ENCODE results near the gene PKP4.

Gene PKP4

DNA sequence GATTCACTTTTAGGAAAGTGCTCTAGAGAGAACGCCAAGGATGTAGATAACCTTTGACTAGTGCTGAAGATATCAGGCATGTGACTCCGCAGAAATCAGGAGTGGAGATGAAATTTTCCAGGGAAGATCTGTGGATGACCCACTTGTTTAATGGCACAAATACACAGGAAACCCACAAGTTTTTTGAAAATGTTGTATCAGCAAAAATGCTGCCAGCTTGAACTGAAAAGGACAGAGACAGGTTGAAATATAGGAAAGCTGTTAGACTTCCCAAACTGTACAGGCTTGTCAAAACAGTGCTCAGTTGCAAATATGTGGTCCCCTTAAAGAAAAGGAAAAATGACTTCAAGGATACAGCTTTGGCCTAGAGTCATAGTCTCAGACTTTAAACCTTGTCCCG, 96.5 kb downstream of the PKP4 start:
- H3K9me3 ChIP-seq (ENCODE audit: control insufficient read depth, insufficient read depth, low read depth, low read length) = peaks cover 3% of the 10 kb centered on the region; the same call in 1 of the 2 replicates
- H3K27ac ChIP-seq (ENCODE audit: low read depth, low read length) = no peak overlapping the region
- H3K27me3 ChIP-seq (ENCODE audit: control insufficient read depth, insufficient read depth, low read length) = no peaks in the 10 kb centered on the region

DNA sequence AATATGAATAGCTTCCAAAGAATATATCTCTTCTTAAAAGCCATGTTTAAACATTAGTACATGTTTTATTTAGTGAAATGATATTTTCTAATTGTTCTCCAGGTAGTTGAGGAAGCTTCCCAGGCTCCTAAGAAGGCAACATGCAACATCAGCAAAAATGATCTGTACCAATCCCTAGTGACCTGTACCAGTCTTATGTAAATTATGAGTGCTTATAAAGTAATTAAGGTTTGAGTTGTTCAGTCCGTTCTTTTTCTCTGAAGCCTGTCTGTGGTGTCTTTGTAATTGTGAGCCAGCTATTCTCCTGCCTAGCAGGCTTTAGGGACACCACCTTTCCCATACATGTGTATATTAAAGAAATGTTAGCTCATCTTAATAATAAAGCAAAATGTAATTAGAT, 98.2 kb downstream of the PKP4 start:
- H3K27ac ChIP-seq (ENCODE audit: low read depth, low read length) = no peak overlapping the region
- no peak overlapping the region for H3K4me3 ChIP-seq (ENCODE audit: low read depth, low read length)
- H3K9ac ChIP-seq (ENCODE audit: low read length) = no peak overlapping the region
- no peaks in the 10 kb centered on the region for H3K4me1 ChIP-seq (ENCODE audit: control insufficient read depth, insufficient read depth, low read length)
- H3K27me3 ChIP-seq (ENCODE audit: control insufficient read depth, insufficient read depth, low read length) = no peaks in the 10 kb centered on the region
- H3K9me3 ChIP-seq (ENCODE audit: control insufficient read depth, insufficient read depth, low read depth, low read length) = peaks cover 3% of the 10 kb centered on the region; the same call in 1 of the 2 replicates
- H3K36me3 ChIP-seq (ENCODE audit: control insufficient read depth, insufficient read depth, low read length) = peaks cover 8% of the 10 kb centered on the region

More for the DNA sequence above, 96.5 kb downstream of the PKP4 start:
- no peak overlapping the region for H3K9ac ChIP-seq (ENCODE audit: low read length)
- no peak overlapping the region for H3K4me3 ChIP-seq (ENCODE audit: low read depth, low read length)
- peaks cover 15% of the 10 kb centered on the region for H3K36me3 ChIP-seq (ENCODE audit: control insufficient read depth, insufficient read depth, low read length)
- no peaks in the 10 kb centered on the region for H3K4me1 ChIP-seq (ENCODE audit: control insufficient read depth, insufficient read depth, low read length)

- H3K4me1 ChIP-seq (ENCODE audit: control insufficient read depth, insufficient read depth, low read length) = no peaks in the 10 kb centered on the region
- peaks cover 3% of the 10 kb centered on the region; the same call in 1 of the 2 replicates for H3K9me3 ChIP-seq (ENCODE audit: control insufficient read depth, insufficient read depth, low read depth, low read length)
- H3K36me3 ChIP-seq (ENCODE audit: control insufficient read depth, insufficient read depth, low read length) = peaks cover 8% of the 10 kb centered on the region
- H3K4me3 ChIP-seq (ENCODE audit: low read depth, low read length) = no peak overlapping the region
- no peak overlapping the region for H3K27ac ChIP-seq (ENCODE audit: low read depth, low read length)
- no peak overlapping the region for H3K9ac ChIP-seq (ENCODE audit: low read length)
- H3K27me3 ChIP-seq (ENCODE audit: control insufficient read depth, insufficient read depth, low read length) = no peaks in the 10 kb centered on the region
These were observed 99.4 kb downstream of the PKP4 start for GRCh38 chr2:158556124-158556523.

DNA sequence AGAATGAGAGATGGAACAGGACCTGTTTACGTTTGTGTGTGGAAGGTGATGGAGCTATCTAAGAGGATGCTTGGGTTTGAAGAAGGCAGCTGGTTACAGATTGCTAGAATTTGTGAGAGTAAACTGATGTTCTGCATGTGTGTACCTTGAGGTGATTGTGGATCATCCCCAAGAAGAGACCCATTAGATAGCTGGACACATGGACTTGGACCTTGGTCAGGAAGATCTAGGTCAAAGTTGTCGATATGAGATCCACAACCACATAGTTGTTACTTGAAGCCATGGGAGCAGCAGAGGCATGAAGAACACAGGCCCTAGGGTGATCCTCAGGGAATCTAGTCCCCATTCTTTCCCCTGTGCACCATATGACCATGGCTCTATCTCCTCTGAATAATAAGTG, 101.0 kb downstream of the PKP4 start:
- no peak overlapping the region for H3K9ac ChIP-seq (ENCODE audit: low read length)
- H3K9me3 ChIP-seq (ENCODE audit: control insufficient read depth, insufficient read depth, low read depth, low read length) = no peaks in the 10 kb centered on the region
- H3K4me1 ChIP-seq (ENCODE audit: control insufficient read depth, insufficient read depth, low read length) = no peaks in the 10 kb centered on the region
- H3K27ac ChIP-seq (ENCODE audit: low read depth, low read length) = no peak overlapping the region
- peaks cover 2% of the 10 kb centered on the region; the same call in 1 of the 2 replicates for H3K36me3 ChIP-seq (ENCODE audit: control insufficient read depth, insufficient read depth, low read length)
- H3K27me3 ChIP-seq (ENCODE audit: control insufficient read depth, insufficient read depth, low read length) = no peaks in the 10 kb centered on the region
- no peak overlapping the region for H3K4me3 ChIP-seq (ENCODE audit: low read depth, low read length)

DNA sequence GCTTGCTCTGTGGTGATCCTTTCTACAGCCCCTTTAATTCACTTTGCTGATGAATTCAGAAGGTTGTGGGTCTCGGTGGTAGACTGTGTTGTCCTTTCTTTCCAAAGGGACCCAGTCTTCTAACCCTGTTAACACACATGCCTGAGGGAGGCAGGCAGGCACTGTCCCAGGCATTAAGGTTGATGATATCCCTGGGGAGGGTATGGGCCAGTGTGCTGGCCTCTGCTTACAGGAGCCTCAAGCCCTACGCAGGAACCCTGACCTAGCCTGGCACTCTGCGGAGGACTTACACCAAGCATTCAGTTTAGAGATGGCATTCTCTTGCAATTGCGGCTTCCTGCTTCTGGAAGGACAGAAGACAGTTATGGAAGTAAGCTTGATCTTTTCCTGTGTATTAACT, 102.5 kb downstream of the PKP4 start:
- no peaks in the 10 kb centered on the region for H3K4me1 ChIP-seq (ENCODE audit: control insufficient read depth, insufficient read depth, low read length)
- no peak overlapping the region for H3K4me3 ChIP-seq (ENCODE audit: low read depth, low read length)
- H3K9ac ChIP-seq (ENCODE audit: low read length) = no peak overlapping the region
- H3K36me3 ChIP-seq (ENCODE audit: control insufficient read depth, insufficient read depth, low read length) = no peaks in the 10 kb centered on the region
- H3K9me3 ChIP-seq (ENCODE audit: control insufficient read depth, insufficient read depth, low read depth, low read length) = no peaks in the 10 kb centered on the region
- H3K27me3 ChIP-seq (ENCODE audit: control insufficient read depth, insufficient read depth, low read length) = no peaks in the 10 kb centered on the region
- H3K27ac ChIP-seq (ENCODE audit: low read depth, low read length) = no peak overlapping the region

DNA sequence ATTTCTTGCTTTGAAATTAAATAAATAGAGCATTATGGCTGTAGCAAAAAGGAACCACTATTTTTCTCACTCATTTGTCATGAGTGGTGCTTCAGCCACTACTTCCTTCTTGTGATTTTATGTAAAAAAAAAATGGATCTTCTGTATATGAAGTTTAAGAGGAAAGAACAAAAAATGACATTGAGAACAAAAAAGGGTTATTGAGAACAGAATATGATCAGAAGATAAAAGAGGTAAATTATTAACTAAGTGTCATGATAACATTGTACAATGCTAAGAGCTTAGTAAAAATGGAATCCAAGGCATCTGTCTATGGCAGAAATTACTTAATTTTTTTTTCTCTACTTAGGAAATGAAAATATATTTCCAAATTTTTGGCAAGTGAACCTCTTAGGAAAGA, 103.5 kb downstream of the PKP4 start:
- Histone ChIP-seq H3K27me3 (ENCODE audit: control insufficient read depth, insufficient read depth, low read length) (no peaks in the 10 kb centered on the region), H3K27ac (ENCODE audit: low read depth, low read length) (no peak overlapping the region), H3K9ac (ENCODE audit: low read length) (no peak overlapping the region), H3K36me3 (ENCODE audit: control insufficient read depth, insufficient read depth, low read length) (no peaks in the 10 kb centered on the region), H3K9me3 (ENCODE audit: control insufficient read depth, insufficient read depth, low read depth, low read length) (no peaks in the 10 kb centered on the region), H3K4me1 (ENCODE audit: control insufficient read depth, insufficient read depth, low read length) (no peaks in the 10 kb centered on the region), H3K4me3 (ENCODE audit: low read depth, low read length) (no peak overlapping the region)

DNA sequence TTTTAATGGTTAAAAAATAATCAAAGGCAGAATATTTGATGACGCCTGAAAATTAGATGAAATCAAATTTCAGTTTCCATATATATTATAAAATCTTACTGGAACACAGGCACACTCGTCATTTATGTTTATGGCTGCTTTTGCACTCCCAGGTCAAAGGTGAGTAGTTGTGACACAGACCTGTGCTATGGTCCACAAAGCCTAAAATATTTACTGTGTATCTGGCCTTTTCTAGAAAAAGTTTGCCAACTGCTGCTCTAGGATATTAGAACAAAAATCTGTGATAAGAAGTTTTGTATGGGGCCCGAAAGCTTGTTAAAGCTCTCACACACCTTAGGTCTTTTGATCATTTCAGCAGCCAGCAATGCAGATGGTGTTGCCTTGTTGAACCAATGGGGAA, 104.3 kb downstream of the PKP4 start:
- Histone ChIP-seq H3K36me3 (ENCODE audit: control insufficient read depth, insufficient read depth, low read length) (no peaks in the 10 kb centered on the region), H3K27me3 (ENCODE audit: control insufficient read depth, insufficient read depth, low read length) (no peaks in the 10 kb centered on the region), H3K9me3 (ENCODE audit: control insufficient read depth, insufficient read depth, low read depth, low read length) (no peaks in the 10 kb centered on the region), H3K27ac (ENCODE audit: low read depth, low read length) (no peak overlapping the region), H3K4me1 (ENCODE audit: control insufficient read depth, insufficient read depth, low read length) (no peaks in the 10 kb centered on the region), H3K9ac (ENCODE audit: low read length) (no peak overlapping the region), H3K4me3 (ENCODE audit: low read depth, low read length) (no peak overlapping the region)

GRCh38 chr2:158567208-158567607, 110.5 kb downstream of the PKP4 start:
- no peaks in the 10 kb centered on the region for H3K27me3 ChIP-seq (ENCODE audit: control insufficient read depth, insufficient read depth, low read length)
- H3K9ac ChIP-seq (ENCODE audit: low read length) = no peak overlapping the region

DNA sequence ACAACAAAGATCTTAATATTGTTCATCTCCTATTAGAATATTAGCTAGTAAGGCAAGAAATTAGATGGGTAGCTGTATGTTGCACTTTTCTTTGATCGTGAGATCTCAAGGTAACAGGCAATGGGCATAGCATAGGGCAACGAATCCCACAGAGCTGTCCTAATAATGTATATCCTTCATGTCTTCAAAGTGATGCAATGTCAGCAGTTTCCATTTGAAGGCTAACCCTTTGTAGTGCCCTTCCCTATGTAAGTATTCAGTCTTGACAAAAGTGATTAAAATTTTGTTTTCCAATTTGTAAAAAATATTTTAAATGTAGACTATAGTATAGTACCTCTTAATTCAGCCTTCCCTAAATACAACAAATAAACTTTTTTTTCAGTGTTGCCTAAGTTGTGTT, 112.5 kb downstream of the PKP4 start:
- Histone ChIP-seq H3K27me3 (ENCODE audit: control insufficient read depth, insufficient read depth, low read length) (no peaks in the 10 kb centered on the region), H3K27ac (ENCODE audit: low read depth, low read length) (no peak overlapping the region), H3K9ac (ENCODE audit: low read length) (no peak overlapping the region), H3K9me3 (ENCODE audit: control insufficient read depth, insufficient read depth, low read depth, low read length) (no peaks in the 10 kb centered on the region), H3K4me1 (ENCODE audit: control insufficient read depth, insufficient read depth, low read length) (0 out of 2 replicates have a peak, but pooled peaks cover 5% of the 10 kb centered on the region), H3K36me3 (ENCODE audit: control insufficient read depth, insufficient read depth, low read length) (no peaks in the 10 kb centered on the region), H3K4me3 (ENCODE audit: low read depth, low read length) (no peak overlapping the region)

More at GRCh38 chr2:158567208-158567607, 110.5 kb downstream of the PKP4 start:
- H3K9me3 ChIP-seq (ENCODE audit: control insufficient read depth, insufficient read depth, low read depth, low read length) = no peaks in the 10 kb centered on the region
- no peak overlapping the region for H3K4me3 ChIP-seq (ENCODE audit: low read depth, low read length)
- H3K4me1 ChIP-seq (ENCODE audit: control insufficient read depth, insufficient read depth, low read length) = 0 out of 2 replicates have a peak, but pooled peaks cover 5% of the 10 kb centered on the region
- H3K36me3 ChIP-seq (ENCODE audit: control insufficient read depth, insufficient read depth, low read length) = no peaks in the 10 kb centered on the region
- H3K27ac ChIP-seq (ENCODE audit: low read depth, low read length) = no peak overlapping the region

GRCh38 chr2:158570869-158571268, 114.1 kb downstream of the PKP4 start:
- Histone ChIP-seq H3K36me3 (ENCODE audit: control insufficient read depth, insufficient read depth, low read length) (no peaks in the 10 kb centered on the region), H3K27ac (ENCODE audit: low read depth, low read length) (no peak overlapping the region), H3K27me3 (ENCODE audit: control insufficient read depth, insufficient read depth, low read length) (no peaks in the 10 kb centered on the region), H3K4me1 (ENCODE audit: control insufficient read depth, insufficient read depth, low read length) (0 out of 2 replicates have a peak, but pooled peaks cover 5% of the 10 kb centered on the region), H3K4me3 (ENCODE audit: low read depth, low read length) (no peak overlapping the region), H3K9ac (ENCODE audit: low read length) (no peak overlapping the region), H3K9me3 (ENCODE audit: control insufficient read depth, insufficient read depth, low read depth, low read length) (no peaks in the 10 kb centered on the region)

GRCh38 chr2:158573739-158574138, 117.0 kb downstream of the PKP4 start:
- H3K27me3 ChIP-seq (ENCODE audit: control insufficient read depth, insufficient read depth, low read length) = no peaks in the 10 kb centered on the region
- no peak overlapping the region for H3K9ac ChIP-seq (ENCODE audit: low read length)
- 0 out of 2 replicates have a peak, but pooled peaks cover 5% of the 10 kb centered on the region for H3K4me1 ChIP-seq (ENCODE audit: control insufficient read depth, insufficient read depth, low read length)
- H3K9me3 ChIP-seq (ENCODE audit: control insufficient read depth, insufficient read depth, low read depth, low read length) = no peaks in the 10 kb centered on the region
- H3K27ac ChIP-seq (ENCODE audit: low read depth, low read length) = no peak overlapping the region
- peaks cover under 1% of the 10 kb centered on the region; the same call in 1 of the 2 replicates for H3K36me3 ChIP-seq (ENCODE audit: control insufficient read depth, insufficient read depth, low read length)
- no peak overlapping the region for H3K4me3 ChIP-seq (ENCODE audit: low read depth, low read length)

All from HUES6 (cell line).